Left renal pelvis (tissue), 4 donors: ENCODE results near the gene ANG. TPM values are rescaled to one million over a fixed set of nuclear protein-coding genes. Genes with fewer than 3 reads are reported as not detected.
"Not testable (repeated sequence)": the region's sequence is repeated elsewhere in the genome, so short reads cannot be mapped to it uniquely, and the experiment has no call there.

ENCODE experiments used
- DNase-seq, 4 donors: peaks; one replicate each; pipeline ENCODE4 v3.0.0-alpha.2; 2013; ENCODE audit warnings: low read depth in 4 of 4, low spot score in 3 of 4
- polyA plus RNA-seq, 4 donors: library from polyadenylated mRNA; unstranded; fragments of 120-200 nt; gene quantifications; one replicate each; pipeline ENCODE4 v1.2.1, GENCODE V29; 2013; ENCODE audit not compliant: insufficient read length in 4 of 4

ANG gene
- polyA plus RNA-seq, 4 donors, result 3.7 to 9.1 (median 4.2) TPM

- DNase-seq, result no peak
These were observed 45.3 kb downstream of the ANG start for GRCh38 chr14:20733684-20734429.

GRCh38 chr14:20734430-20734806, 45.9 kb downstream of the ANG start:
- DNase-seq, result no peak

- DNase-seq, result not testable (repeated sequence)
These were observed 49.7 kb downstream of the ANG start for GRCh38 chr14:20738292-20738691.

- DNase-seq, result no peak
These were observed 53.6 kb downstream of the ANG start for GRCh38 chr14:20742132-20742531.

- no peak for DNase-seq
These were observed 55.0 kb downstream of the ANG start for GRCh38 chr14:20743556-20743955.

Other genes with a start within 250 kb of the ANG start
- gene OSGEP, start 234.0 kb upstream of the ANG start, polyA plus RNA-seq, result 10 to 100 TPM; 39.6 to 80.8 (median 52.7) TPM
- gene APEX1, start 233.5 kb upstream of the ANG start, polyA plus RNA-seq, result 100 to 1,000 TPM; 238 to 343 (median 315) TPM
- gene PIP4P1, start 227.3 kb upstream of the ANG start, polyA plus RNA-seq, result 10 to 100 TPM; 32.9 to 37.8 (median 34.8) TPM
- 10 to 100 TPM; 15.3 to 96.7 (median 57.6) TPM for gene PNP, start 219.4 kb upstream of the ANG start, polyA plus RNA-seq
- gene RNASE10, start 183.2 kb upstream of the ANG start, polyA plus RNA-seq, result under 1 TPM in 1 of 4 donors, not detected in 3; 0.29 TPM
- gene RNASE9, start 127.7 kb upstream of the ANG start, polyA plus RNA-seq, result not detected
- gene RNASE11, start 100.8 kb upstream of the ANG start, polyA plus RNA-seq, result not detected
- not detected for gene RNASE12, start 97.4 kb upstream of the ANG start, polyA plus RNA-seq
- not detected for gene OR6S1, start 47.1 kb upstream of the ANG start, polyA plus RNA-seq
- 10 to 100 TPM in 1 of 4 donors, 1 to 10 TPM in 3; 2.2 to 17.5 (median 3.6) TPM for gene RNASE4, start 4.2 kb upstream of the ANG start, polyA plus RNA-seq
- gene EDDM3A, start 57.1 kb downstream of the ANG start, polyA plus RNA-seq, result under 1 TPM in 1 of 4 donors, not detected in 3; 0.21 TPM
- under 1 TPM in 1 of 4 donors, not detected in 3; 0.17 TPM for gene EDDM3B, start 79.6 kb downstream of the ANG start, polyA plus RNA-seq
- 1 to 10 TPM; 5.5 to 9.3 (median 8.2) TPM for gene RNASE6, start 92.5 kb downstream of the ANG start, polyA plus RNA-seq
- gene RNASE1, start 114.1 kb downstream of the ANG start, polyA plus RNA-seq, result 100 to 1,000 TPM; 154 to 359 (median 175) TPM
- gene RNASE3, start 202.6 kb downstream of the ANG start, polyA plus RNA-seq, result under 1 TPM; 0.34 to 0.85 (median 0.60) TPM